Fibroblast of the aortic adventitia (primary cell): ENCODE data around the gene ATP8A1. TPM values are rescaled to one million over a fixed set of nuclear protein-coding genes. Genes with fewer than 3 reads are reported as not detected.

Source experiments
- DNase-seq: peaks from one replicate; pipeline ENCODE4 v3.0.0-alpha.2; 2010; ENCODE audit warnings: low read depth
- H3K4me3 ChIP-seq: 2 replicates; pipeline ENCODE4 v1.5.1; 2011; ENCODE audit warnings: low read depth, mild to moderate bottlenecking, control low read depth, low read length, moderate library complexity
- total RNA-seq: library from RNA; depleted of rRNA; stranded (reverse); fragments of >200 nt; gene quantifications from 2 replicates; pipeline ENCODE4 v1.2.3, GENCODE V29; 2012; ENCODE audit warnings: low replicate concordance
- TF ChIP-seq, protein P1 (sequence below): IDR thresholded peaks from 2 replicates; pipeline ENCODE4 v1.5.1; 2011; ENCODE audit warnings: mild to moderate bottlenecking, low read length, control low read depth, inconsistent platforms; ENCODE audit not compliant: insufficient read depth

The ATP8A1 gene
- total RNA-seq, 1 donor: 7.5 TPM

DNA sequence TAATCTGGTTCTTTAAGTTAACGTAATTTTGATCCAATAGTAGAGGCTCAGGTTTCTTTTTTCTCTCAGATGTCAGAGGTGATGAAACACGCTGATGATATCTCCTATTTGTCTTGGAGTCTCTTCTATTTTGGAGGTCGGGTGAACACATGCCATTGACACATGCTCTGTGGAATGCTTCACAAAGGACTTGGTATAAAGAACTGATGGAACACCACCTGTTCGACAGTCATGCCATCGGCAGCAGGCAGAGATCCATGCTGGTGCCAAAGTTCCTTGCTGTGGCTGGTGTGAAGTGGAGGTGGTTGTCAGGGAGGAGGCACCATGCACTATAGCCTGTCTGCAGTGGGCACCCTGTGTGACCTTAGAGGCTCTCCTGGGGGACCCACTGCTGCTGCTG is 94.9 kb downstream of the ATP8A1 start:
- no peak for DNase-seq
- no peak overlapping the region for H3K4me3 ChIP-seq
- TF ChIP-seq, protein P1, sequence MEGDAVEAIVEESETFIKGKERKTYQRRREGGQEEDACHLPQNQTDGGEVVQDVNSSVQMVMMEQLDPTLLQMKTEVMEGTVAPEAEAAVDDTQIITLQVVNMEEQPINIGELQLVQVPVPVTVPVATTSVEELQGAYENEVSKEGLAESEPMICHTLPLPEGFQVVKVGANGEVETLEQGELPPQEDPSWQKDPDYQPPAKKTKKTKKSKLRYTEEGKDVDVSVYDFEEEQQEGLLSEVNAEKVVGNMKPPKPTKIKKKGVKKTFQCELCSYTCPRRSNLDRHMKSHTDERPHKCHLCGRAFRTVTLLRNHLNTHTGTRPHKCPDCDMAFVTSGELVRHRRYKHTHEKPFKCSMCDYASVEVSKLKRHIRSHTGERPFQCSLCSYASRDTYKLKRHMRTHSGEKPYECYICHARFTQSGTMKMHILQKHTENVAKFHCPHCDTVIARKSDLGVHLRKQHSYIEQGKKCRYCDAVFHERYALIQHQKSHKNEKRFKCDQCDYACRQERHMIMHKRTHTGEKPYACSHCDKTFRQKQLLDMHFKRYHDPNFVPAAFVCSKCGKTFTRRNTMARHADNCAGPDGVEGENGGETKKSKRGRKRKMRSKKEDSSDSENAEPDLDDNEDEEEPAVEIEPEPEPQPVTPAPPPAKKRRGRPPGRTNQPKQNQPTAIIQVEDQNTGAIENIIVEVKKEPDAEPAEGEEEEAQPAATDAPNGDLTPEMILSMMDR: no peak

DNA sequence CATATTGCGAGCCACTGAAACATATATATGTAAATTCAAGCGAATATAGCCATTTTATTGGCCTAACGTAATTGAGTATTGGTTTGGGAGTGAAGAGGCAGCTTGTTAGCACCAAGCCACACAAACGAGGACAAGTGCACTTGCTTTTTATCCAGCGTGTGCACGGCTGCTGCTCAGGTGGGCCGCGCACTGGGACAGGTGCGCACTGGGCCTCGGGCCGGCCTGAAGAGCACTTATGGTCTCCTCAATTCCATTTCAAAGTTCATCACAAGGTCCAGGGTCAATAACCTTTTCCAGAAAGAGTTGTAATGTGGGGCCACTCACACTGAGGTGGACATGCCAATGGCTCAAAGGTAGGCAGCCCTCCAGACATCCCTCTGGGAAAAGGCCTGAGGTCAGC is 95.9 kb downstream of the ATP8A1 start:
- DNase-seq: no peak
- TF ChIP-seq, protein P1: no peak
- H3K4me3 ChIP-seq: no peak overlapping the region

DNA sequence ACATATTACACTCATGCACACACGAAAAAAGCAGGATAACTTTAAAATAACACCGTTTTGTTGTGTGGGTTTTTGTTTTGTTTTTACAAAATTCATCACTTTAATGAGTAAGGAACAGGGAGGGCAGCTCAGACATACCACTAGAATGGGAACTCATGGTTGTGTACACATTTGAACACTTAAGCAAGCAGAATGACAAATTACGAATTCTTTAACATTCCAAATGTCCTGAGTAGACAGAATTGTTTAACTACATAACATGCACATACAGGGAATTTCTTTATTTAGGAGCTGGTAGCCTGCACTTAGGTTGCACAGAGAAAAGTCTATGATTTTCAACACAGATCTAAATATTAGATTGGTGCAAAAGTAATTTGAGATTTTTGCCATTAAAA is 96.4 kb downstream of the ATP8A1 start:
- no peak for DNase-seq
- TF ChIP-seq, protein P1: no peak
- no peak overlapping the region for H3K4me3 ChIP-seq

DNA sequence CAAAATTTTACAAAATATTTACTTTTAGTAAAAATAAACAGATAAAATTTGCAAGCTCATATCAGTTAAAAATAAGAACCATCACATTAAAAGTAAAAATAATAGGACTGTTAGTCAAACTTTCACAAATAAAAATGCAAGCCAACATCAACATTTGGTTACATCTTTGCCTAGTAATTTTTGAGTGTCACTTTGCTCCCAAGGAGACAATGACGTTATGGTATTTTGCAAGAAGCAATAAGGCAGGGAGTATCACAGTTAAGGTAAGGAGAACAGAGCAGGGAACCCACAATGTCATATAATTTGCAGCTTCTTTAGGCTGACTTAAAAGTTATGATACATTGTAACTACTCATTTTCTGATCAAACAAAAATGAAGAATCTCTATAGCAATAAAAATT is 98.7 kb downstream of the ATP8A1 start:
- TF ChIP-seq, protein P1: no peak
- H3K4me3 ChIP-seq: no peak overlapping the region

DNA sequence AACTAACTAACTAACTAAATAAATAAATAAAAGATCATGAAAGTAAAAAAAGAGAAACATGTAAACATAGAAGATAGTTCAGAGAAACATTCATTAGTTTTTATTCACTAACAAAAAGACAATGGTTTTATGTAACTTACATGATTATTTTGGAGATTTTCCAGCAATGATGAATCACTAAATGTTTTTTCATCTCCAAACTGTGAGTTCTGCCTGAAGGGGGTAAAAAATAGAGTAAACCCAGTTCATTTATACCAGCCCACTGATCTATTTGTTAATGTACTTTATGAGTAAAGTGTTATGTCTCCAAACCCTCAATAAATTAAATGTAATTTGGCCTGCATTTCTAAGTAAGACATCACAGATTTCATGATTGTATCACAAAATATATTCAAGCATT is 101.1 kb downstream of the ATP8A1 start:
- DNase-seq: peak; percentile 56
- TF ChIP-seq, protein P1: no peak
- no peak overlapping the region for H3K4me3 ChIP-seq

More for the DNA sequence above, 98.7 kb downstream of the ATP8A1 start:
- DNase-seq: no peak

DNA sequence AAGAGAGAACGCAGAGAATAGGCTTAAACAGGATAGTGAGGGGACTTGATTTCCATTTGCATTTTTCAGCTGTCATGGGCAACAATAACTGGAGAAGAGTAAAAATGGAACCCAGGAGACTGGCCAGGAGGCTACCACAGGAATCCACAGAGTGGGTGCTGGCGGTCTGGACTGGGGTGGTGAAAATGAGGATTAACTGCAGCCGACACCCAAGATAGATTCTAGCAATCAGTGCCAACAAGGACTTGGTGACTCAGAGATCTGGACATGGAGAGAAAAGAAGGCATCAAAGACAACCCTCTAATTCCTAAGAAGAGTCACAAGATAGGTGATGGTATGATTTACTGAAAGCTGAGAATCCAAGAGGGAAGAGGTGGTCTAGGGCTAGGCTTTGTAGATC is 102.8 kb downstream of the ATP8A1 start:
- peak; percentile 11 for DNase-seq
- TF ChIP-seq, protein P1: no peak
- no peak overlapping the region for H3K4me3 ChIP-seq

DNA sequence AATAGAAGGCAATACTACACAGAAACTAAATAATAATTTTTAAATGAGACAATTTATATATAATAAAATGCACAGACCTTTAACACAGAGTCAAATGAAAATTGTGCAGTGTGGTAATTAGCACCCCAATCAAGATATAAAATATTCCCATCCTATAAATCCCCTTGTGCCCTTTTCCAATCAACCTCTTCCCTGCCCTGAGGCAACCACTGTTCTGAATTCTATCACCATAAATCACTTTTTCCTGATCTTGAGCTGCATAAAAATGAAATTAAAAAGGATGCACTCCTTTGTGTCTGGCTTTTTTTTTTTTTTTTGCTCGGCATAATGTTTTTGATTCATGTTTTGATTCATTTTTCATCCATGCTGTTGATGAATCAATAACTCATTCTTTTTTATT is 107.0 kb downstream of the ATP8A1 start:
- TF ChIP-seq, protein P1: no peak
- no peak overlapping the region for H3K4me3 ChIP-seq
- DNase-seq: no peak
